Stimulated activated naive CD4-positive, alpha-beta T cell (primary cell): ENCODE measurements around the gene MAP3K12.

Experiments
- DNase-seq, 6 experiments: peaks; one replicate each; lab custom pipeline; 2025; lab: John Stamatoyannopoulos, UW

The MAP3K12 gene

DNA sequence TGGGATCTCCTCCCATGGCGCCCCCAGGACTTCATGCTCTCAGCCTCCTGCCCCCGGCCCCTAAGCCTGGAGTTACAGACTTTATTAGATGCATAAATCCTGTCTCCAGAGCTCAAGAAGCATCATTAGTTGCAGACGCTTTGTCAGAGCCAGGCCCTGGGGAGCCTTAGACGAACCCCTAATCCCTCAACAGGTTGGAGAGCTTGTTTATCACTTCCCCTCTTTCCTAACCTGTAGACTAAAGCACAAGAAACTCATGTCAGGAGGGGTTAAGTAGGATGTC, 8.3 kb upstream of the MAP3K12 start:
- no peak for DNase-seq

DNA sequence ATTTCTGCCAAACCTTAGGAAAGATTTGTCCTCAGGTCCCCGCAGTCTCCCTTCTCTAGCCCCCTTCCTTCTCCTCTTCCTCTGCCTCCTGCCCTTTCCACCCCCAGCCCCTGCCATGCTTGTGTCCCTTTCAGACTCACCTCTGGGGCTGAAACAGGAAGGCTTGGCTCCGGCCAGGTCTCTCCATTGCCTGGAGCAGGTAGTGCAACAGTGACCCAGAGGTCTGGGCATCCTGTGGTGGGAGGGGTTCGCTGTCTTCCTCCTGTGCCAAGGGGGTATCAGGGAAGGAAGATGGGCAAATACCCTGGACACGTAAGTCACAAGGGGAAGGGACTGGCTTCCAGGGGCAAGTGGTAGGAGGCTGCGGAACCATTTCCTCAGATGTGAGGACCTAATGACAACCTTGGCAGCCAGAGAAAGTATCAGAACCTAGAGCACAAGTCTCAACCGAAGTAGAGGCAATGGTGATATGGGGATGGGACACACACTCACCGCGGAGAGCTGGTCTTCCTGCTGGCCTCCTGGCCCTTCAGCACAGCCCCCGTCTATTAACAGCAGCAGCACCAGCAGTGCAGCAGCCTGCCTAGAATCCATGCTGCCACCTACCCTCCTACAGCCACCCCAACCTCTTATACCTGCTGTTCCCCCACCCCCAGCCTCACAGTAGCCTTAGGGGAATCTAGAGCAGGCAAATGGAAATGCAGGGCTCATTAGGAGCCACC, 7.8 kb upstream of the MAP3K12 start, which contains the start of gene NPFF:
TSS of gene NPFF (minus strand) at position 604 of the 722 bp plus-strand sequence. CDS start at position 594, 10 bp downstream.
- no peak for DNase-seq

DNA sequence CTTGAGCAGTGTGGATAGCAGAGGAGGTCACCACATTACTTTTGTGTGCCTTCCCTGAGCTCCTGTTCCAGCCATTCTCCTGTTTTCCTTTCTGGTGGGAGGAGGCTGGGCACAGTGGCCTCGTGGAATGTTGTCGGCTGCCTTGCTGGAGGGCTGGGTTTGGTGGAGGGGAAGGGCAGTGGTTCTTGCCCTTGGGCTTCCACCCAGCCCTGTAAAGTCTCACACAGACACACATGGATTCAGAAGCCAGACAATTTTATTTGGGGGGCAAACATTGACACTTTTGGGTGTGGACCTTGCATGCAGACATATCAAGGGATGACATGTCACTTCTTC, 7.2 kb upstream of the MAP3K12 start:
- DNase-seq: no peak

DNA sequence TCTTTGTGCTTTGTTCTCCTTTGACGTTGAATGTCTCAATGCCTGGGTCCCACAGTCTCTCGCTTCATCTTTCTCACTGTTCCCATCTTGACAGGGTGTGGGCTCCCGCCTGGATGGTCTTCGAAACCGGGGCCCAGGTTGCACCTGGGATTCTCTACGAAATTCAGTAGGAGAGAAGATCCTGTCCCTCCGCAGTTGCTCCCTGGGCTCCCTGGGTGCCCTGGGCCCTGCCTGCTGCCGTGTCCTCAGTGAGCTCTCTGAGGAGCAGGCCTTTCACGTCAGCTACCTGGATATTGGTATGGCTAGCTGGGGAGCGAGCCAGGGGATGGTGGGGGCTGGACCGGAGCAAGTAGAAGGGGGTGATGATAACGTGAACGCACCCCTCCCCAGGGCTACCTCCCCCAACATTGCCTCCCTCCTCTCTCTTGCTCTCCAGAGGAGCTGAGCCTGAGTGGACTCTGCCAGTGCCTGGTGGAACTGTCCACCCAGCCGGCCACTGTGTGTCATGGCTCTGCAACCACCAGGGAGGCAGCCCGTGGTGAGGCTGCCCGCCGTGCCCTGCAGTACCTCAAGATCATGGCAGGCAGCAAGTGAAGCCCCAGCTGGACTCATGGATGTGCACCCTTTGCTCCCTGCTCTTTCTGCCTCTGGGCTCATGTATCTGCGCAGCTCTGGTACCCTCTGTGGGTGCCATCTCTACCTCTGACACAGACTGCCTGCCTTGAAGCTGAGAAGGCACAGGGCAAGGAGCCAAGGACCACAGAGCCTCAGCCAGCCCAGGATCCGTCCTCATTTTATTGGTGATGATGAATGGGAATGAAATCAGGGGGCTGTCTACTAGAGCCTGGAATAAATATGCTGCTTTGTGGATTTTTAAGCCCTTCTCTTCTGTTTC, 6.5 kb upstream of the MAP3K12 start:
- no peak for DNase-seq

DNA sequence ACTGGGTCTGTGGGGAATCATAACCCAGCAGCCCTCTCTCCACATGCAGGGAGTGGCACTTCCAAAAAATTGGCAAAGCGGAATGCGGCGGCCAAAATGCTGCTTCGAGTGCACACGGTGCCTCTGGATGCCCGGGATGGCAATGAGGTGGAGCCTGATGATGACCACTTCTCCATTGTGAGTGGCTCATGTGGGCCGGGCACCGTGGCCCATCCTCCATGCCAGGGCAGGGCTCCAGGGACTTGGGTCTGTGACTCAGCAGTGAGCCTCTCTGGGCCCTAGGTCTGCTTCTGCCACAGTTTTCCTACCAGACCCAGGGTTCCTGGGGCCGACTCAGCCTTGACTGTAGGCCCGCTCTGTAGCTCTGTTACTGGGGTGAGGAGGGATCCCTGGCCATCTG, 5.8 kb upstream of the MAP3K12 start:
- no peak for DNase-seq

DNA sequence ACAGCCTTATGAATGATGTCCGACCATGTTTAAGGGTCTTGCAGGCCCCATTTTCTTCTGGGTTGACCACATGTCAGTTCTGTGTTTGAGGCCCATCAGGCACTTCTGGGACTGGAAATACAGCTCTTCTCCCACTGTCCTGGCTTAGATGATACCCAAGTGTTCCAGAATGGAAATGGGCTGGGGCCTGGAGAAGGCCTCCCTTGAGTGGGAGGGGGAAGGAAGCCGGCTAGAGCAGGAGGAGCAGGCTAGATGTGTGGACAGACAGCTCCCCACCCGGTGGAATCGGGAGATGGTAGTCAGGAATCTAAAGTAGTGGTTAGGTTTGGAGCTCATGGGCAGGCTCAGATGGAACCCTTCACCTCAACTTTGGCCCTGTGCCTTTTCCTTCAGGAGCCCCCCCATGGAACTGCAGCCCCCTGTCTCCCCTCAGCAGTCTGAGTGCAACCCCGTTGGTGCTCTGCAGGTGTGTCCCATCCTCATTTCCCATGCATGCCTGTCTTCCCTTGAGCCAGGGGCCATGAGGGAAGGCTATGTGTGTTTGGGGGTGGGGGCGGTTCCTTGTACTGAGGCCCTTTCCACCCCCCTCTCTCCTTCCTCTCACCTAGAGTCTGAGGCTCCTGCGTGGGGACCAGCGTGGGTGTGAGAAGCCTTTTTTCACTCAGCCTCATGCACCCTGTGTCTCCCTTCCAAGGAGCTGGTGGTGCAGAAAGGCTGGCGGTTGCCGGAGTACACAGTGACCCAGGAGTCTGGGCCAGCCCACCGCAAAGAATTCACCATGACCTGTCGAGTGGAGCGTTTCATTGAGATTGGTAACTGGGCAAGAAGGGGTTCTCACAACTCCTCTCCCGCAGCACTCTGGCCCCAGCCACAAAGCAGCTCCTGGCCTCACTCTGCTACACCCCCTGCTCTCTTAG, 5.0 kb upstream of the MAP3K12 start:
- DNase-seq: no peak

DNA sequence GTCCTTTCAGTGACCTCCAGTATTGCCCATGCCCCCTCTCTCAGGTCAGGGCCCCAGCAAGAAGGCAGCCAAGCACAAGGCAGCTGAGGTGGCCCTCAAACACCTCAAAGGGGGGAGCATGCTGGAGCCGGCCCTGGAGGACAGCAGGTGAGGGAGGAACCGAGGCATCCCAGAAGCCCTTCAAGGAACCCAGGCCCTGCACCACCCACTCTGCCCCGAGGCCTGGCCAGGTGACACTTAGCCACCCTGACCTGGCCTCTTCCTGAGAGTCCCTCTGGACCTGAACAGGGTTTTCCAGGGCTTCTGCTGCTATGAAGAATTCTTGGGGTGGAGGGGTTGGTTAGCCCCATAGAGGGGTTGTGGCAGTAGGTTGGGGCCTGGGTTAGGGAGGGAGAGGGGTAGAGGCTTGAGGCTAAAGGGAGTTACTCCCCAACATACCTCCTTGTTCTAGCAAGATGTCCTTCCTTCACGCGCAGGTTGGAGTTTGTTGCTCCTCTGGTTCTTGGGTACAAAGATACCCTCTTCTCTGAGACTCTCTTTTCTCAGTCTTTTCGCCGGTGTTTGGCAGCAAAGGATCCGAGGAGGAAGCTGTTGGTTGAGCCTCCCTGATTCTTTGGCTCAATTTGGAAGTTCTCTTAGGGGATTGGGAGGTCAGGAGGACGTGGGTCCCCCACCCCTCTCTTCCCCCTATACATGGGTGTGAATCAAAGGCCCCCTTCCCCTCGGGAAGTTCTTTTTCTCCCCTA, 3.9 kb upstream of the MAP3K12 start:
- no peak for DNase-seq

DNA sequence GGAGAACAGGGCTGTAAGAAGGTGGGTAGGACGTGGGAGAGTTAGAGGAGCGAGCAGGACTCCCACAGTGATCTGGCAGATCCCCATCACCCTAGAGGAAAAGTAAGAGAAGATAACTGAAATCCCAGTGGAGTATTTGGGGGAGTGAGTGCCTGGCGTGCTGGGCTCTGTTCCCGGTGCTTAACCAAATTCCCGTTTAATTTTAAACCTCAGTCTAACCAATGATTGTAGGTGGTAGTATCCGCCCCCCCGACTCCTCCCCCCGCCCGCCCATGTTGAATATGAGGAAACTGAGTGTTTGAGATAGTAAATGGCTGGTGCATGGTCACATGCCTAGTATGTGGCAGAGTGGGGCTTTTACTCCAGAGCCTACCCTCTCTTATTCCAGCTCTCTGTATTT, 3.1 kb upstream of the MAP3K12 start:
- no peak for DNase-seq

DNA sequence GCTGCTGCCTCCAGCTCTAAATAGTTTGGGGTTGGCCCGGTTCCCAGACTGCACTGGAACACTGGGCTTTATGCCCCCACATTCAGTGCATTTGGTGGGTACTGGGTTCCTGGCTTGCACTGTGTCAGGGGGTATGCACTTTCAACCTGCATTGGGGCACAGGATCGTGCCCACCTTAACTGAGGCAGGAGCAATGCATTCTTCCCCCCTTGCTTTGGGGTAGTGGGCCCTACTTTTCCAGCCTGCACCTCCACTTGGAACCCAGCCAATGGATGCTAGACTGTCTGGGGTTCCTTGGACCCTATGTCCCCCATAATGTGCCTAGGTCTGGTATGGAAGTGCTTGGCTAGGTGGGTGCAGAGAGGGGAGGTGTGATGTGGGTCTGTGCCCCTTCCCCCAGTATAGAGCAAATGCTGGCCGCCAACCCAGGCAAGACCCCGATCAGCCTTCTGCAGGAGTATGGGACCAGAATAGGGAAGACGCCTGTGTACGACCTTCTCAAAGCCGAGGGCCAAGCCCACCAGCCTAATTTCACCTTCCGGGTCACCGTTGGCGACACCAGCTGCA, 2.4 kb upstream of the MAP3K12 start:
- DNase-seq: no peak

DNA sequence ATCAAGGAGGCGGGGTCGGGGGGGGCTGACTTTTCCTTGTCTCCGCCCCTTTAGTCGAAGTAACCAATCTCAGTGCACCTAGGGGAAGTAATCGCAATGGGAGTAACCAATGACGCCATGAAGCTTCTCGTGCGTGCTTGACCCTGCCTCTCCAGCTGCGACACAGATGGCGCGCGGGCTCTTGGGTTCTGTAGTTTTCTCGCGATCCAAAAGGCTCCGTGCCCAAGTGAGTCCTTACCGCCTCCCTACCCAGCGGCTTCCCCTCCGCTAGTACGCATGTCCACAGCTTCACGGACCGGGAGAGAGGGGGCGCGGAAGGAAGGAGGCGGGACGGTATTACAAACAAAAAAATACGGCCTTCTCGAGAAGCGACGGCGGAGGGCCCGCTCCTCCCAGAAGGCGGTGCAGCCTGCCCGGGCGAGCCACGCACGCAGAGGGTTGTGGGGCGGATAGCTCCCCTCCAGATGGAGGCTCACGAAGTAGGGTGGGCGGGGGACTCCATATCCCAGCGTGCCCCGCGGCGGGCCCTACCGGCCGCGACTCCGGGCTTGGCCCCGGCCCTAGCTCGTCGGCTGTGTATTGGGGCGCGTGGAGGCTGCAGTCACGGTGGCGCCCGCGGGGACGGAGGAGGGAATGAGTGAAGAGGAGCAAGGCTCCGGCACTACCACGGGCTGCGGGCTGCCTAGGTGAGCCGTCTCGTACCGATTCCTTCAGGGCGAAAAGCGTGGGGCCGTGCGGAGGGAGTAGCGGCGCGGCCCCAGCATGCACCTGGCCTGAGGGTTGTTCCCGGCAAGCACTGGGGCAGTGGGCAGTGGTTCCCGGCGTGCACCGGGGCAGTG, 1.7 kb upstream of the MAP3K12 start, which contains the start of gene TARBP2:
TSS of gene TARBP2 (plus strand) at position 508 of the 839 bp plus-strand sequence. CDS start at position 634, 126 bp downstream.
- DNase-seq: peak; percentile 98 to 100 (median 99)

DNA sequence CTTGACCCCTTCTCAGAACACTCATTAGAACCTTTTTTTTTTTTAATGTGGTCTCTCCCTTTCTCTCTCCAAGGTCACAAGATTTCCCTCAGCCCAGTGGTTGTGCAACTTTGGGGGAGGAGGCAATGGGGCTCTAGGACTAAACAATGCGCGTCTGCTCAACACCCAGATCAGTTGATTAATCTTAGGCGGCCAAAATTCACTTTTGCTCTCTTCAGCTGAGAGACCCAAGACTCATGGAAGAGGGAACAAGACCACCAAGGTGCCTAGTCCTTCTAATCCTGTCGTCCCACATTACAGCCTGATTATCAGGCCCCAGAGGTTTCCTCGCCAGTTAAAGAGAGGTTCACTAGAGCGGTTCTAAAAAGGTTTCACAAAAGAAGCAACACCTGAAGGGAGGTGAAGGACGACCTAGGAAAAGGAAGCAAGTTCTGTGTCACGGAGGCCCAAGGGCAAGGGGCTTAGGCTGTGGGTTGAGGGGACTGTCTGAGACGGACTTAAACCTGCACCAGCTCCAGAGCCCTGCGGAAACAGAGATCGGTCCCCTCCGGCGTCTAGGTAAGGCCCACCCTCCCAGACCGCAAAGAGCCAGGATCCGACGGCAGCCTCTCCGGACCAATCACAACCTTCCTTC, 1.0 kb upstream of the MAP3K12 start:
- DNase-seq: peak in 1 of 6 experiments; percentile 23

DNA sequence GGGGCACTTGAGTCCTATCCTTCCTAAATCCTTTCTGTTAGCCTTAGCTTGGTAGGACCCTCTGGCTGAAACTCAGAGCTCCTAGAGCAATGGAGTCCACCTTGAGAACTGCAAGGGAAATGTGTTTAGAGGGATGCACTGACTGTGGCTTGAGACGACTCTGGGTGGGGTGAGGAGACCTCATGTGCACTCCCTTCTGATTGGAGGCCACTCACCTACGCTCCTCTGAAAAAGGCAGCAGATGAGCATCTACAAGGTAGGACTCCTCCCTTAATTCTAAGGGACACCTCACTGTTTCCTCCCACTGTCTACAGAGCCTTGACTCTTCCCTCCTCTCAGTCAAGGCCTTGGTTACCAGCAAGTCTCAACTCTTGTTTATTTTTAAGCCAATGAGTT, 1.0 kb downstream of the MAP3K12 start:
- DNase-seq: no peak

DNA sequence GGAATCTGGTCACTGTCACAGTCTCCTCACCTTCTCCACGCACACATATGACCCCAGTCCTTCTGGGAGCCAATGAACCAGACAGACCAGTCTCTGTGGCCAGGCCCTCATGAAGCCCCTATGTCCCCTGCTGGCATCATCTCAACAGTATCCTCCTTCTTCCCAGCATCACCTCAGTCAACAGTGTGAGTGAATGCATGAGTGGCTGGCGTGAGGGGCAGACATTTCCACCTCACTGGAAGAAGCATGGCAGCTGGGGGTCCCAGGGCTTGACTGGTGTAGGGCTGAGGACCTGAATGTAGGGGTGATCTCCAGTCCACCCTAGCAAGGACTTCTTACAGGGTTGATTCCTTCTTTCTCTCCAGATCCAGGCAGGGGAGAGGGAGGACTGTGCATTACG, 1.8 kb downstream of the MAP3K12 start:
- DNase-seq: no peak

DNA sequence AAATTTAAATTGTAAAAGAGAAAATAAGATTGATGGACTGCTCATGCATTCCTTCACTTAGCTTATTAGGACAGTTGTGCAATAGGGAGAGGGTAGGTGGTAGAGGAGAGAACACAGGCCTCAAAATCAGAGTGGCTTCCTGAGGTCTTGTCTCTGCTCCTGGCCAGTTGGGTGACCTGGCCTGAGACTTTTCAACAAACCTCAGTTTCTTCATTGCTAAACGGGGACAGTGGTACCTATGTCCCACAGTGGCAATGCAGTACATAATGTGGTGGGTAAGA, 2.6 kb downstream of the MAP3K12 start:
- DNase-seq: no peak

DNA sequence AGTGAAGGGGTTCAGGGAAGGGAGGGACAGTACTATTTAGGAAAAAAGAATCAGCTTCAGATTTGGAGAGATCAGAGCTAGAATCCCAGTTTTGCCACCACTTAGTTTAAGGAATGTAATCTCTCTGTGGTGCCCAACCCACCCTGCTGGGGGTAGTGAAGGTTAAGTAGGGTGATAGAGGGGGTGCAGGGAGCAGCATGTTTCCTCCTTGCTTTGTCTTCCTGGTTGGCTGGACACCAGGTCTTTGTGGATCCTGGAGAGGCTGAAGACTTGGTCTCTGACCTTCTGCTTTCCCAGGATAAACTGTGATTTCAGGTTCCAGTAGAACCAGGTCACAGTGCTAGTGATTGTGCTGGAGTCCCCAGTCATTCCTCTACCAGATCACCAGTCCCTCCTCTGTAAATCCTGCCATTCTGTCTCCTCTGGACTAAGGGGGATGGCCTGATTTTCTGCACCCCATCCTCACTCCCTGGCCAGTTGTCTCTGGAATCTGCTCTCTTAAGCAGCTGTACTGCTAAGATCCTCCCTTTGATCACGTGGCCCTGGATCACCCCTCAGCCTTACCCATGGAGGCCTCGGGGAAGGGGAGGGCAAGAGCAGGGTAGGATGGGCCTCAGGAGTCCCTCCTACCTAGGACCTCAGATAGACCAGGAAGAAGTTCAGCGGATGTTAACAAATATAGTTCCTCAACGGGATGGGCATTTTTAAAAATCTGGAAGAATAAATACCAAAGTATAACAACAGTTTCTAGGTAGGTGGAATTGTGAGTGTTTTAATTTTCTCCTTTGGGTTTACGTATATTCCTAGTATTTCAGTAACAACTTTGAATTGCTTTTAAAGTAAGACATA, 3.1 kb downstream of the MAP3K12 start:
- no peak for DNase-seq

DNA sequence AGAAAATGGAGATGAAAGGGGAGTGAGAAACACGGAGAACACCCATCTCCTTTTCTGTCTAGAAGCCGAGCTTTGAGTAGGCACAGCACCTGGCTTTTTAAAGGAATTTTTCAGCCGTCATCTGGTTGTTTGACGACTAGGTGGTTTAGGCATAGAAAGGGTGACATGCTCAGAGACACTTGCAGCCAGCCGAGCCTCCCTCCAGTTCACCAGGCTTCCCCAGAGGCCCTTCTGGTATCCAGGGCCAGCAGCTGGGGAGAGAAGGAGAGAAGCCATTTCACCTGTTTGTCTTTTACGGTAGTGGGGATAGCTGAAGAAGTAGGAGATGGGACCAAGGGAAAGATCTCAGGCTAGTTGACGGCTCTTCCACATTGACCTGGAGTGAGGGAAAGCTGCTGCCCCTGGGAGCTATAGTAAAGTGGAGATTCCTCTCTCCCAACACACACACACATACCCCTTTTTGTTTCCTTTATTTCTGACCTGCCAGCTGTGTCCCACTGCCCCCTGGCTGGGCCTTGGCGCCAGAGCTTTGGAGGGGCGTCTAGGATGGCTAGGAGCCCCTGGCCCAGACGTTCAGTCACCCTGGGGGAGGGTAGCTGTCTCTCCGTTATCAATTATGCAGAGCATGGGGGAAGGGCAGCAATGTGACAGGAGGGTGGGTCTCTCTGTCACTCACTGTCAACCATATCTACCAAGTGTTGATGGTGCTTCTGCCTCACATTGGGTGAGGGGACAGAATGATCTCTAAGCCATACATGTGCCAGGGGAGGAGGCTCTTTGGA, 5.5 kb downstream of the MAP3K12 start:
- DNase-seq: no peak

DNA sequence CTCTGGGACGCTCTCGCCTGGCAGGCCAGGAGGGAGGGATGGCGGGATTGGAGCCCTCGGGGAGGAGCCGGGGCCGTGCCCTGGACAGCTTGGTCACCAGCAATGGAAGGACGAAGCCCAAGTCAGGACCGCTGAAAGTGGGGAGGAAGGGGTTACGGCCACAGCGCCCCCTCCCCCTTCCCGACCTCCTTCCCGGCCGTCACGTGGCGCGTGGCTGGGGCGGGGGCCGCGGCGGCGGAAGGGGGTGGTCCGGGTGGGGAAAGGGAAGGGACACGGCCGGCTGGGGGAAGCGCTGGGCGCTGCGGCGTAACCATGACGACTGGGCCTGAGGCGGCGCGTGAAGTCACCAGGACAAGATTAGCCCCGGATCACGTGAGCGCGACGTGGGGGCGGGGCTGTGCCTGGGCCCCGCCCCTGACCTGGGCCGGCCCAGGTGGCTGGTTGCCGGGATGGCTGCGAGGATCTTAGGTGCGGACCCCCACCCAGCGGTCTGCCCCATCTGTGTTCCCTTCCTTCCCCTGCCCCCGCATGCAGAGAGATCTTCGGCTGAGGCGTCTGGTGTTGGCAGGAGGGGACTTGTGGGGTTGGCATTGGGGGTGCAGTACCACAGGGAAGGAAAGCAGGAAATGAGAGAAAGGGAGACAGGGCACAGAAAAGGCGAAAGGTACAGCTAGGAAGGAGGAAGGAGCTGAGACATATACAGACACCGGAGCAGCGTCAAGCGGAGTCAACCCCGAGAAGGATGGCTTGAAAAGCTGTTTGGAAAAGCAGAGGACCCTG, 6.2 kb downstream of the MAP3K12 start:
- DNase-seq: peak; percentile 65 to 89 (median 82)

DNA sequence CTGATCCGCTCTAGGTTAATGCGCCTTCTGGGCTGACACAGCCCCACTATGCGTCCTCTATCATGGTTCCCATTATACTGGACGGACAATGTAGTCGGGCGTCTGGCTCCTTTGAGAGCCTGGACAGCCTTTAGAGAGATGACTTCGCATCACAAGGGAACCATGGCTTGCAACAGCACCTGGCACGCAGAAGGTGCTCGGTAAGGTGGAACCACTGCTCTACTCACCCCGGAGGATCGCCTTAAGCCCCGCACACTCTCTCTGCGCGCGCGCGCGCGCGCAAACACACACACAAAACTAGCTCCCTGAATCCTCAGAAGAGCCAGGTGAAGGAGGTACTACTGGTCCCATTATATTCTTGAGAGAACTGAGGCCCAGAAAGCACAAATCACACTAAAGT, 7.1 kb downstream of the MAP3K12 start:
- peak in 3 of 6 experiments; percentile 11 to 39 (median 26) for DNase-seq
